K562 (cell line): Measurements from ENCODE around the gene PDGFD.

Experiments
- CHD2 ChIP-seq: IDR thresholded peaks from 2 replicates; pipeline ENCODE4 v1.6.1; 2011; ENCODE audit warnings: low read depth, low read length
- CREB1 ChIP-seq, 2 experiments: sonication (generic) in 1 of 2; formaldehyde crosslinking in 1 of 2; IDR thresholded peaks; 2 replicates each; pipeline versions ENCODE4 v1.6.1 to v1.8.0; 2012 to 2022; ENCODE audit warnings: inconsistent platforms in 1 of 2, mild to moderate bottlenecking in 1 of 2, missing genetic modification reagents in 1 of 2, moderate library complexity in 1 of 2
- FOSL1 ChIP-seq: fragments of 200-800 bp; sonication (Bioruptor generic); conservative IDR thresholded peaks from 2 replicates; pipeline ENCODE4 v1.6.1; 2016; ENCODE audit warnings: missing genetic modification characterization, missing compliant biosample characterization
- FOXM1 ChIP-seq, 2 experiments: fragments of 450-650 bp in 1 of 2; sonication (generic) in 1 of 2; formaldehyde crosslinking in 1 of 2; IDR thresholded peaks; 2 replicates each; pipeline versions ENCODE4 v1.6.1 to v1.9.0; 2017 to 2022; ENCODE audit warnings: low read depth in 2 of 2, mild to moderate bottlenecking in 2 of 2, missing genetic modification reagents in 1 of 2, moderate library complexity in 1 of 2
- TEAD4 ChIP-seq, 2 experiments: sonication (generic) in 1 of 2; formaldehyde crosslinking in 1 of 2; IDR thresholded peaks; 2 replicates each; pipeline versions ENCODE4 v1.6.1 to v1.8.0; 2012 to 2022; ENCODE audit warnings: borderline replicate concordance in 1 of 2, inconsistent platforms in 1 of 2, low read length in 1 of 2, mild to moderate bottlenecking in 1 of 2, missing genetic modification reagents in 1 of 2

- TF ChIP-seq FOSL1 (tag) (no peak), TEAD4 (IDR thresholded peaks at IDR 0.05; ENCODE audit: low read length) (no peak), TEAD4 (CRISPR knock-in tag; IDR thresholded peaks at IDR 0.05; ENCODE audit: borderline replicate concordance) (no peak), CREB1 (IDR thresholded peaks at IDR 0.05) (no peak), CREB1 (CRISPR knock-in tag; IDR thresholded peaks at IDR 0.05) (no peak), CHD2 (no peak), FOXM1 (IDR thresholded peaks at IDR 0.05; ENCODE audit: low read depth) (no peak), FOXM1 (CRISPR knock-in tag; IDR thresholded peaks at IDR 0.05; ENCODE audit: low read depth) (no peak)
Observed at GRCh38 chr11:103877221-103877620, 286.7 kb downstream of the PDGFD start.
